Stomach smooth muscle (tissue), 2 donors: ENCODE data around the gene PALLD.

ENCODE experiments used
- H3K27ac ChIP-seq: one replicate; pipeline ENCODE4 v1.7.0; 2013; ENCODE audit warnings: mild to moderate bottlenecking, low read length, inconsistent platforms
- H3K27me3 ChIP-seq, 2 donors: one replicate each; pipeline ENCODE4 v1.7.0; 2013; ENCODE audit warnings: low read length in 2 of 2; ENCODE audit not compliant: insufficient read depth in 2 of 2, control insufficient read depth in 1 of 2
- H3K36me3 ChIP-seq, 2 donors: one replicate each; pipeline ENCODE4 v1.7.0; 2013; ENCODE audit warnings: low read length in 2 of 2; ENCODE audit not compliant: control insufficient read depth in 2 of 2, insufficient read depth in 2 of 2
- H3K4me1 ChIP-seq: one replicate; pipeline ENCODE4 v1.7.0; 2013; ENCODE audit warnings: low read length; ENCODE audit not compliant: control insufficient read depth, insufficient read depth
- H3K4me3 ChIP-seq, 2 donors: one replicate each; pipeline ENCODE4 v1.7.0; 2013; ENCODE audit warnings: low read length in 2 of 2
- H3K9ac ChIP-seq, 2 donors: one replicate each; pipeline ENCODE4 v1.7.0; 2013; ENCODE audit warnings: low read length in 2 of 2, mild to moderate bottlenecking in 1 of 2
- H3K9me3 ChIP-seq, 2 donors: one replicate each; pipeline ENCODE4 v1.7.0; 2013; ENCODE audit warnings: low read length in 2 of 2; ENCODE audit not compliant: control insufficient read depth in 2 of 2
- donor health status: healthy.
- donor health status: Pancreatic carcinoma.

Gene PALLD

GRCh38 chr4:168787334-168787733 is 290.5 kb downstream of the PALLD start:
- Histone ChIP-seq H3K36me3 (no peaks in the 10 kb centered on the region), H3K27ac (no peak overlapping the region), H3K9me3 (no peaks in the 10 kb centered on the region), H3K9ac (no peak overlapping the region), H3K27me3 (no peaks in the 10 kb centered on the region), H3K4me3 (no peak overlapping the region), H3K4me1 (no peaks in the 10 kb centered on the region)

- Histone ChIP-seq H3K4me1 (no peaks in the 10 kb centered on the region), H3K4me3 (no peak overlapping the region), H3K27me3 (no peaks in the 10 kb centered on the region), H3K9ac (no peak overlapping the region), H3K9me3 (no peaks in the 10 kb centered on the region), H3K27ac (no peak overlapping the region), H3K36me3 (no peaks in the 10 kb centered on the region)
Observed at GRCh38 chr4:168787801-168788595, 291.1 kb downstream of the PALLD start.

GRCh38 chr4:168790898-168791297 is 294.0 kb downstream of the PALLD start:
- Histone ChIP-seq H3K9ac (no peak overlapping the region), H3K27ac (no peak overlapping the region), H3K9me3 (no peaks in the 10 kb centered on the region), H3K36me3 (no peaks in the 10 kb centered on the region), H3K4me3 (no peak overlapping the region), H3K4me1 (no peaks in the 10 kb centered on the region), H3K27me3 (no peaks in the 10 kb centered on the region)

GRCh38 chr4:168791376-168791775 is 294.5 kb downstream of the PALLD start:
- Histone ChIP-seq H3K27me3 (no peaks in the 10 kb centered on the region), H3K36me3 (no peaks in the 10 kb centered on the region), H3K9me3 (no peaks in the 10 kb centered on the region), H3K9ac (no peak overlapping the region), H3K4me1 (no peaks in the 10 kb centered on the region), H3K27ac (no peak overlapping the region), H3K4me3 (no peak overlapping the region)

- Histone ChIP-seq H3K27me3 (no peaks in the 10 kb centered on the region), H3K27ac (no peak overlapping the region), H3K4me3 (no peak overlapping the region), H3K9me3 (no peaks in the 10 kb centered on the region), H3K9ac (no peak overlapping the region), H3K36me3 (no peaks in the 10 kb centered on the region), H3K4me1 (no peaks in the 10 kb centered on the region)
Observed at GRCh38 chr4:168793542-168793941, 296.7 kb downstream of the PALLD start.

- no peaks in the 10 kb centered on the region for H3K27me3 ChIP-seq
- H3K27ac ChIP-seq: no peak overlapping the region
- H3K4me1 ChIP-seq: no peaks in the 10 kb centered on the region
- no peak overlapping the region for H3K9ac ChIP-seq
- H3K36me3 ChIP-seq: no peaks in the 10 kb centered on the region
- no peak overlapping the region for H3K4me3 ChIP-seq
- H3K9me3 ChIP-seq: no peaks in the 10 kb centered on the region
Observed at GRCh38 chr4:168794092-168794707, 297.3 kb downstream of the PALLD start.

- Histone ChIP-seq H3K27ac (no peak overlapping the region), H3K27me3 (no peaks in the 10 kb centered on the region), H3K4me1 (no peaks in the 10 kb centered on the region), H3K36me3 (no peaks in the 10 kb centered on the region), H3K4me3 (no peak overlapping the region), H3K9ac (no peak overlapping the region), H3K9me3 (no peaks in the 10 kb centered on the region)
Observed at GRCh38 chr4:168794881-168795280, 298.0 kb downstream of the PALLD start.

- H3K4me1 ChIP-seq: no peaks in the 10 kb centered on the region
- no peaks in the 10 kb centered on the region for H3K9me3 ChIP-seq
- H3K9ac ChIP-seq: no peak overlapping the region
- H3K4me3 ChIP-seq: no peak overlapping the region
- H3K27ac ChIP-seq: no peak overlapping the region
- no peaks in the 10 kb centered on the region for H3K36me3 ChIP-seq
- no peaks in the 10 kb centered on the region for H3K27me3 ChIP-seq
Observed at GRCh38 chr4:168795346-168795745, 298.5 kb downstream of the PALLD start.

GRCh38 chr4:168796362-168797106 is 299.7 kb downstream of the PALLD start:
- Histone ChIP-seq H3K9me3 (no peaks in the 10 kb centered on the region), H3K27ac (no peak overlapping the region), H3K36me3 (no peaks in the 10 kb centered on the region), H3K4me3 (no peak overlapping the region), H3K4me1 (no peaks in the 10 kb centered on the region), H3K9ac (no peak overlapping the region), H3K27me3 (no peaks in the 10 kb centered on the region)

- Histone ChIP-seq H3K9me3 (no peaks in the 10 kb centered on the region), H3K27ac (no peak overlapping the region), H3K4me1 (no peaks in the 10 kb centered on the region), H3K36me3 (no peaks in the 10 kb centered on the region), H3K9ac (no peak overlapping the region), H3K4me3 (no peak overlapping the region), H3K27me3 (no peaks in the 10 kb centered on the region)
Observed at GRCh38 chr4:168797194-168797593, 300.3 kb downstream of the PALLD start.
